ENCODE measurements around the gene TACC2.
"Not testable (repeated sequence)": the region's sequence is repeated elsewhere in the genome, so short reads cannot be mapped to it uniquely, and the experiment has no call there.

TACC2 gene

GRCh38 chr10:121978511-121978910 is 10.5 kb upstream of the TACC2 start:
- DNase-seq (ENCODE audit: low spot score), result no peak

- no peak for DNase-seq (ENCODE audit: low spot score)
Observed at GRCh38 chr10:121981346-121981745, 7.6 kb upstream of the TACC2 start.

DNA sequence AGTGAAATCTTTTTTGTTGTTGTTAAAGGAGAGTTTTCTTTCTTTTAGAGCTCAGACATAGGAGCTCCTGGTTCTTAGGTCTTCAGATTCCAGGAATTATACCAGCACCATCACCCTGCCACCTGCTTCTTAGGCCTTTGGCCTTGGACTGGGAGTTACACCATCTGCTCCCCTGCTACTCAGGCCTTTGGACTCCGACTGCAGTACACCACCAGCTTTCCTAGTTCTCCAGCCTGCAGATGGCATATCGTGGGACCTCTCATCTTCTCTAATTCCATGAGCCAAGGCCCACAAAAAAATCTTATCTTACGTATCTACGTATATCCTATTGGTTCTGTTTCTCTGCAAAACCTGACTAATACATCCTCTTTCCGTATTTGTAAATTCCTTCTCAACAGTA is 5.1 kb upstream of the TACC2 start:
- DNase-seq (ENCODE audit: low spot score), result no peak

- no peak for DNase-seq (ENCODE audit: low spot score)
Observed at GRCh38 chr10:121984463-121984862, 4.5 kb upstream of the TACC2 start.

DNA sequence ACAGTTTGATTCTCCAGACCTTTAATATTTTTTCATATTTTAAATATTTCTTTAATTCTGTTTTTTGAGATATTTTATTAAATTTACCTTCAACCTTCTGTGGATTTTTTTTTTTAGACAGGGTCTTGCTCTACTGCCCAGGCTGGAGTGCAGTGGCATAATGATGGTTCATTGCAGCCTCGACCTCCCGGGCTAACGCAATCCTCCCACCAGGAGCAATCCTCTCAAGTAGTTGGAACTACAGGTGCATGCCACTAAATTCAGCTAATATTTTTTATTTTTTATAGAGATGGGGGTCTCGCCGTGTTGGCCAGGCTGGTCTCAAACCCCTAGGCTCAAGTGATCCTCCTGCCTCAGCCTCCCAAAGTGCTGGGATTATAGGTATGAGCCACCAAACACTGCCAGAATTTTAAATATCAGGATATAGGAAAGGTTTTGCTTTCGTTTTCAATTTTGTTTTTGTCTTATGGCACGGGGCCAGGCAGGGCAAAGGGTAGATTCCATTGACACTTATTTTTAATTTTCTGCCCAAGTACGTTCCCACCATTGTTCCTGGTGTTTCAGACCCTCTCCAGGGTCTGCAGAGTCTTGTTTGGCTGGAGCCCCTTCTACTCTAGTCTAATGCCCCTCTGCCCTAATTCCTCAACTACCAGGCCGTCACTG is 1.2 kb downstream of the TACC2 start:
- DNase-seq (ENCODE audit: low spot score), result no peak

DNA sequence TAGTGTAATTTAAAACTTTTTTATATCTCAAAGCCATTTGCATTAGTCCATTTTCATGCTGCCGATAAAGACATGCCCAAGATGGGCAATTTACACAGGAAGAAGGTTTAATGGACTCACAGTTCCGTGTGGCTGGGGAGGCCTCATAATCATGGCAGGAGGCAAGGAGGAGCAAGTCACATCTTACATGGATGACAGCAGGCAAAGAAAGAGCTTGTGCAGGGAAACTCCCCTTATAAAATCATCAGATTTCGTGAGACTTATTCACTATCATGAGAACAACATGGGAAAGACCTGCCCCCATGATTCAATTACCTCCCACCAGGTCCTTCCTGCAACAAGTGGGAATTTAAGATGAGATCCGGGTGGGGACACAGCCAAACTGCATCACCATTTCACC is 2.8 kb downstream of the TACC2 start:
- not testable (repeated sequence) for DNase-seq (ENCODE audit: low spot score)

DNA sequence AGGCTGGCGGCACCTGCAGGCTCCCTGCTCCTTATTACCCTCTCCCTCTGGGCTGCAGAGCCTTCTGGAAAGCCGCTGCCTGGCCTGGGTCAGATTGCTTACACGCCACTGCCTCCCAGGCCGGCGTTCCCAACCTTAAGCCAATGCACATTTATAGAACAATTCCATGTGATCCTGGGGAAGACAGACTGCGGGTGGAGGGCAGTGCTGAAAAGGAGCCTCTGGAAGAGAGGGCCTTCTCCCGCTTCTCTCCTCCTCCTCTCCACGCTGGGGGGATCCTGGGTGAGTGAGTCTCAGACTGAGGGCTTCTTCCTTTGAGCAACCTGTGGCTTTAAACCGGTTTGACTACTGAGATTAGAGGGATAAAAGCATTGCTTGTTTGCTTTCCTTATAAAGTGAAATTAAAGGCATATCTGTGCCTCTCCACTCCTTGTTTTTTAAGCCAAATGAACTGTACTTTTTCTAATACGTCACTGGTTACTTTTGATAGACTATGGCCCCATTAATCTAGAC is 5.5 kb downstream of the TACC2 start:
- DNase-seq (ENCODE audit: low spot score), result no peak

GRCh38 chr10:121998462-121998861 is 9.5 kb downstream of the TACC2 start:
- DNase-seq (ENCODE audit: low spot score), result no peak

- DNase-seq (ENCODE audit: low spot score), result no peak
Observed at GRCh38 chr10:121999301-121999700, 10.3 kb downstream of the TACC2 start.

DNA sequence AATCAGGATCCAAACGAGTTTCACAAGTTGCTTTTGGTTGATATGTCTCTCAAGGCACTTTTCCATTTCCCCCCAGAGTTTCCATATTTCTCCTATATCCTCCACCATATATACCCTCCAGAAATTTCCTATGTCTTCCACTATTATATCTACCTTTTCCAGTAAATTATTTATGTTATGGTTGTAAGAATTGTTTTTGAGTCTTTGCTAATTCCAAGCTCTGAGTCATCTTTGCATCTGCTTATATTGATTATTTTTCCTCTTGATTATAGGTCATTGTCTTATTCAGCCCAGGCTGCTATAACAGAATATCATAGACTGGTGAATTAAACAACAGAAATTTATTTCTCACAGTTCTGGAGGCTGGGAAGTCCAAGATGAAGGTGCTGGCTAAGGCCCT is 12.7 kb downstream of the TACC2 start:
- no peak for DNase-seq (ENCODE audit: low spot score)

- no peak for DNase-seq (ENCODE audit: low spot score)
Observed at GRCh38 chr10:122007415-122007814, 18.5 kb downstream of the TACC2 start.

DNA sequence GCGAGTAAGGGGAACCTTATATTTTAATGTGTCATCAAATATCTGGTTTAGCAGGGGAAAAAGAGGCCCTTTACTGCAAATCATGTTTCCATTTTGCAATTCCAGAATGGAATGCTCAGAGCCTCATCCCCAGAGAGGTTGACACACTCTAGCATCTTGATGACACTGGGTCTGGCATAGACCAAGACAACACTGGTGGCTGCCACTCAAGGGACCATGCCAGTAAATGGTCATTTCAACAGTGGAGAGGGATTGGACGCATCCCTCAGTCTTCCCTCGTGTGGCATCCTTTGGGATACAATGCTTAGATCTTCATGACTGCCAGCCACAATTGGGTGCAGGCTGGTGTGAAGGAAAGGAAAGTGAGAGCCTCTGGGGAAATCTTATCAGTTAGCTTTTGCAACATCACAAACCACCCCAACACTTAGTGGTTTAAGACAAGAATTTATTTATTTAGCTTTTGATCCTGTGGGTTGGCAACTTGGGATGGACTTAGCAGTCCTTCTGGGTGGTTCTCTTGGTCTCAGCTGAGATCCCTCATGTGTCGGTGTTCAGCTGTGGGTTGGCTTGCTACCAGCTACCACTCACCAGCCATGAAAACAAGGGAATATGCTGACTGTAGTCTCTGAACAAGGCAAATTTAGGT is 21.6 kb downstream of the TACC2 start:
- no peak for DNase-seq (ENCODE audit: low spot score)

GRCh38 chr10:122012731-122013130 is 23.8 kb downstream of the TACC2 start:
- no peak for DNase-seq (ENCODE audit: low spot score)

- no peak for DNase-seq (ENCODE audit: low spot score)
Observed at GRCh38 chr10:122013311-122013780, 24.4 kb downstream of the TACC2 start.

- DNase-seq (ENCODE audit: low spot score), result no peak
Observed at GRCh38 chr10:122014652-122015248, 25.8 kb downstream of the TACC2 start.

DNA sequence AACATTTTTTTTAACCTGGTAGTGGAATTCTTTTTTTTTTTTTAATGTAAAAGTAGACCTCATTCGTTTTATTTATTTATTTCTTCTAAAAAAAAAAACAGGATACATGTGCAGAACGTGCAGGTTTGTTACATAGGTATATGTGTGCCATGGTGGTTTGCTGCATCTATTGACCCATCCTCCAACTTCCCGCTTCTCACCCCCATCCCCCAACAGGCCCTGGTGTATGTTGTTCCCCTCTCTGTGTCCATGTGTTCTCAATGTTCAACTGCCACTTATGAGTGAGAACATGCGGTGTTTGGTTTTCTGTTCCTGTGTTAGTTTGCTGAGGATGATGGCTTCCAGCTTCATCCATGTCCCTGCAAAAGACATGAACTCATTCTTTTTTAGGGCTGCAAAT is 29.0 kb downstream of the TACC2 start:
- not testable (repeated sequence) for DNase-seq (ENCODE audit: low spot score)

DNA sequence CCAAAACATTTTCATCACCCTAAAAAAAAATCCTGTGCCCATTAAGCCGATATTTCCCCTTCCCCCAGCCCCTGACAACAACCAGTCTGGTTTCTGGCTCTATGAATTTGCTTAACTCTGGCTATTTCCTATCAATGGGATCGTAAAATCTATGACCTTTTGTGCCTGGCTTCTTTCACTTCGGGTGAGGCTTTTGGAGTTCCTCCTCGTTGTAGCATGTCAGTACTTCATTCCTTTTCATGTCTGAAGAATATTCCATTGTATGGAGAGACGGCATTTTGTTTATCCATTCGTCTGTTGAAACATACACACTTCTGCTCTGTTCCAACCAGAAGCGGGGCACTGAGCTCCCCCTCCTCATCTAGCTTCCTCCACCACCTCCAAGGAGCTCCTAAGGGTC is 29.5 kb downstream of the TACC2 start:
- no peak for DNase-seq (ENCODE audit: low spot score)

GRCh38 chr10:122018951-122019413 is 30.0 kb downstream of the TACC2 start:
- no peak for DNase-seq (ENCODE audit: low spot score)

GRCh38 chr10:122019414-122019975 is 30.5 kb downstream of the TACC2 start:
- DNase-seq (ENCODE audit: low spot score), result no peak

DNA sequence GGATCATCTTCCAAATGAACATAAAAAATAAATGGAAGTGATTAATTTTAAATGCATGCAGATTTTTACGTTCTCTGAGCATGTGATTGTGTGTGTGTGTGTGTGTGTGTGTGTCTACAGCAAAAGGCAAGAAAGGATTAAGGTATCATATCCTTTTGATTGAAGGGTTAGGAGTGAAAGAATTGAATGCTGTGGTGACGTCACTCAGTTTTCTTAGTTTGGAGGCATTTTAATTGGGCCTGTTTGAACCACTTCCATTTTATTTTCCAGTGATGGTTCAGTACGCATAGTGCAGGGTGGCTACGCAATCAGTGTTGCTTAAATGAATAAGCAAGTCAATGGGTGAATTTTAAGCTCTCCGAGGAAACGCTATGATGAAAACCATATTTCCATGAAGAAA is 31.3 kb downstream of the TACC2 start:
- no peak for DNase-seq (ENCODE audit: low spot score)

- no peak for DNase-seq (ENCODE audit: low spot score)
Observed at GRCh38 chr10:122021379-122021778, 32.4 kb downstream of the TACC2 start.

DNA sequence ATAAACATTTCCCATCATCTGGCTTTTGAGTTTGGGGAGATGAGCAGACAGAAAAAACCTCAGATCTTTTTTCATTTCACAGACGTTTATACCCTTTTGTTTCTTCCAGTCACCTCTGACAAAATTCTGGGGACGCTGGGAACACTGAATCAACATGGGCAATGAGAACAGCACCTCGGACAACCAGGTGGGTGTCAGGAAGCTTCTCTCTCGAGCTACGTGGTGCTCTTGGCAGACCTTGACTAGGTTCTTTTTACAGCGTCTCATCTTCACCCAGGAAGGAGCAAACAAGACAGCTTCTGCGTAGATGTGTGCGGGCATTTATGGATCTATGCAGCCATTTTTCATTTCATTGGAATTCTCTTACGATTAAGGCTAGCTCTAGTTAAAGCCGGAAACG is 32.9 kb downstream of the TACC2 start:
- no peak for DNase-seq (ENCODE audit: low spot score)

DNA sequence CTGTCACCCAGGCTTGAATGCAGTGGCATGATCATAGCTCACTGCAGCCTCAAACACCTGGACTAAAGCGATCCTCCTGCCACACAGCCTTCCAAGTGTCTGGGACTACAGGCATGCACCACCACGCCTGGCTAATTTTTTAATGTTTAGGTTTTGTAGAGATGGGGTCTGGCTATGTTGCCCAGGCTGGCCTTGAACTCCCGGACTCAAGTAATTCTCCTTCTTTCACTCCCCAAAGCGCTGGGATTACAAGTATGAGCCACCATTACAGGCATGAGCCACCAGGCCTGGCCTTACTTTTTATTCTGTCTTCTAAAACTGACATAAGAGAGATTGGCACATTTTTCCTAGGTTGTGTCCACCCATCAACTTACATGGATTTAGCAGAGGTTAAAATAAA is 33.3 kb downstream of the TACC2 start:
- no peak for DNase-seq (ENCODE audit: low spot score)

Data from germinal center (tissue), 1 donor.